Gastroesophageal sphincter (tissue), 4 donors: Measurements from ENCODE around the gene TDO2. TPM values are rescaled to one million over a fixed set of nuclear protein-coding genes. Genes with fewer than 3 reads are reported as not detected.

Experiments used
- ATAC-seq: fragments of 150-250 bp; one replicate; pipeline ENCODE4 v1.9.1; 2016; ENCODE audit warnings: mild to moderate bottlenecking, moderate library complexity
- H3K27ac ChIP-seq, 4 donors: fragments of 200-600 bp; sonication (generic) in 3 of 4; 1 replicate in 3 of 4; 2 replicates in 1 of 4; pipeline ENCODE4 v1.5.1; 2016 to 2019
- H3K27me3 ChIP-seq: fragments of 200-600 bp; sonication (generic); one replicate; pipeline ENCODE4 v1.5.1; 2019
- H3K36me3 ChIP-seq, 2 donors: fragments of 200-600 bp; sonication (generic); one replicate each; pipeline ENCODE4 v1.5.1; 2019; ENCODE audit warnings: control low read depth in 1 of 2
- H3K4me1 ChIP-seq, 3 donors: fragments of 200-600 bp; sonication (generic); 1 replicate in 2 of 3; 2 replicates in 1 of 3; pipeline ENCODE4 v1.5.1; 2016 to 2019; ENCODE audit warnings: control low read depth in 2 of 3
- H3K4me3 ChIP-seq, 2 donors: fragments of 200-600 bp; sonication (generic); one replicate each; pipeline ENCODE4 v1.5.1; 2019; ENCODE audit warnings: mild to moderate bottlenecking in 1 of 2, moderate library complexity in 1 of 2
- H3K9me3 ChIP-seq, 3 donors: fragments of 200-600 bp; sonication (generic); one replicate each; pipeline ENCODE4 v1.5.1; 2017 to 2019; ENCODE audit warnings: control low read depth in 2 of 3
- CTCF ChIP-seq, 4 experiments: fragments of 200-600 bp in 2 of 4; fragments of 450-650 bp in 2 of 4; sonication (generic) in 1 of 4; IDR thresholded peaks; one replicate each; pipeline ENCODE4 v1.5.1; 2017 to 2019; ENCODE audit warnings: antibody characterized with exemption in 4 of 4, mild to moderate bottlenecking in 2 of 4, moderate library complexity in 2 of 4
- EP300 ChIP-seq: sonication (generic); formaldehyde crosslinking; IDR thresholded peaks from one replicate; pipeline ENCODE4 v1.6.1; 2017; ENCODE audit warnings: antibody characterized with exemption, mild to moderate bottlenecking
- POLR2A ChIP-seq, 2 donors: fragments of 450-650 bp; IDR thresholded peaks; one replicate each; pipeline ENCODE4 v1.6.1; 2017; ENCODE audit warnings: antibody characterized with exemption in 2 of 2, mild to moderate bottlenecking in 2 of 2, moderate library complexity in 1 of 2
- POLR2AphosphoS5 ChIP-seq: sonication (generic); formaldehyde crosslinking; IDR thresholded peaks from one replicate; pipeline ENCODE4 v1.6.1; 2017; ENCODE audit warnings: antibody characterized with exemption
- WGBS, 2 donors: methylation state at CpG; one replicate each; pipeline ENCODE4 v1.1.5; 2018; ENCODE audit warnings: low coverage in 1 of 2; 5-methylcytosine and 5-hydroxymethylcytosine counted together
- total RNA-seq, 4 donors: library from RNA; depleted of rRNA; stranded (reverse); fragments of >200 nt; gene quantifications; one replicate each; pipeline ENCODE4 v1.1.0, GENCODE V29; 2016

TDO2 gene
- total RNA-seq, 4 donors from 2014 or later, result 0.08 TPM; not detected in 3

- ATAC-seq, result no peak
- H3K4me1 ChIP-seq, result peaks cover 0 to 9% (median 0%) of the 10 kb centered on the region in 3 donors
- 92 to 100% methylated on average over 2 of the region's 2 CpGs for WGBS, 2 donors
- H3K36me3 ChIP-seq, result no peaks in the 10 kb centered on the region
- H3K27ac ChIP-seq, result no peak overlapping the region
- no peaks in the 10 kb centered on the region for H3K9me3 ChIP-seq
- no peak for TF ChIP-seq CTCF (IDR thresholded peaks at IDR 0.05)
- TF ChIP-seq POLR2AphosphoS5, result no peak
- no peak for TF ChIP-seq POLR2A (IDR thresholded peaks at IDR 0.05)
- no peak for TF ChIP-seq EP300
- H3K27me3 ChIP-seq, result no peaks in the 10 kb centered on the region
- no peak overlapping the region for H3K4me3 ChIP-seq
Observed at GRCh38 chr4:155901013-155901412, 2.5 kb upstream of the TDO2 start.

GRCh38 chr4:155904331-155904730, 835 bp downstream of the TDO2 start:
- TF ChIP-seq POLR2AphosphoS5, result no peak
- no peak for TF ChIP-seq EP300
- TF ChIP-seq CTCF (IDR thresholded peaks at IDR 0.05), result no peak
- no peak for TF ChIP-seq POLR2A (IDR thresholded peaks at IDR 0.05)
- 49 to 60% methylated on average over 3 of the region's 3 CpGs for WGBS, 2 donors
- no peak for ATAC-seq
- Histone ChIP-seq H3K36me3 (no peaks in the 10 kb centered on the region), H3K4me3 (no peak overlapping the region), H3K4me1 (peaks cover 0 to 9% (median 0%) of the 10 kb centered on the region in 3 donors), H3K9me3 (no peaks in the 10 kb centered on the region), H3K27me3 (no peaks in the 10 kb centered on the region), H3K27ac (no peak overlapping the region)

- Histone ChIP-seq H3K4me3 (no peak overlapping the region), H3K36me3 (no peaks in the 10 kb centered on the region), H3K9me3 (no peaks in the 10 kb centered on the region), H3K27ac (no peak overlapping the region), H3K4me1 (no peaks in the 10 kb centered on the region), H3K27me3 (no peaks in the 10 kb centered on the region)
- no peak for ATAC-seq
- TF ChIP-seq POLR2A (IDR thresholded peaks at IDR 0.05) (no peak), CTCF (IDR thresholded peaks at IDR 0.05) (no peak), POLR2AphosphoS5 (no peak), EP300 (no peak)
- 66 to 79% methylated on average over 5 to 6 of the region's 6 CpGs for WGBS, 2 donors
Observed at GRCh38 chr4:155906554-155907247, 3.2 kb downstream of the TDO2 start.

GRCh38 chr4:155907556-155907955, 4.1 kb downstream of the TDO2 start:
- no peak for TF ChIP-seq CTCF (IDR thresholded peaks at IDR 0.05)
- no peak for TF ChIP-seq POLR2A (IDR thresholded peaks at IDR 0.05)
- TF ChIP-seq EP300, result no peak
- TF ChIP-seq POLR2AphosphoS5, result no peak
- Histone ChIP-seq H3K36me3 (no peaks in the 10 kb centered on the region), H3K9me3 (no peaks in the 10 kb centered on the region), H3K4me1 (no peaks in the 10 kb centered on the region), H3K4me3 (no peak overlapping the region), H3K27ac (no peak overlapping the region), H3K27me3 (no peaks in the 10 kb centered on the region)
- ATAC-seq, result no peak
- 55 to 67% methylated on average over 1 of the region's 1 CpG for WGBS, 2 donors
